HEK293 (cell line): ENCODE data around the gene PROSER2.

ENCODE experiments used
- CTCF ChIA-PET: fragments of 350-600 bp; formaldehyde crosslinking; extraction: SDS; loops from one replicate; lab custom pipeline; 2021; ENCODE audit warnings: antibody characterized with exemption; lab: Yijun Ruan, JAX
- POLR2A ChIA-PET: fragments of 300-600 bp; formaldehyde crosslinking; extraction: SDS; loops from one replicate; lab custom pipeline; 2020; ENCODE audit warnings: antibody characterized with exemption, inconsistent platforms; lab: Yijun Ruan, JAX
- H3K27ac ChIP-seq: fragments of 200-500 bp; sonication (Bioruptor generic); 2 replicates; pipeline ENCODE4 v1.5.1; 2014; ENCODE audit warnings: low read depth, low read length, control low read depth, inconsistent platforms; ENCODE audit errors: extremely low read depth
- H3K36me3 ChIP-seq, 2 experiments: fragments of 200-500 bp in 1 of 2; sonication (Bioruptor generic) in 1 of 2; 1 replicate in 1 of 2; 2 replicates in 1 of 2; pipeline ENCODE4 v1.5.1; 2014 to 2017; ENCODE audit warnings: inconsistent platforms in 2 of 2, low read length in 2 of 2; ENCODE audit not compliant: control insufficient read depth in 2 of 2, insufficient read depth in 1 of 2
- H3K4me1 ChIP-seq: fragments of 200-500 bp; sonication (Bioruptor generic); 2 replicates; pipeline ENCODE4 v1.5.1; 2014; ENCODE audit warnings: mild to moderate bottlenecking, low read length, inconsistent platforms; ENCODE audit not compliant: control insufficient read depth, insufficient read depth
- H3K4me3 ChIP-seq: 2 replicates; pipeline ENCODE4 v1.5.1; 2011; ENCODE audit warnings: low read depth, mild to moderate bottlenecking, control low read depth, low read length, moderate library complexity
- H3K9me3 ChIP-seq: fragments of 200-500 bp; sonication (Bioruptor generic); 2 replicates; pipeline ENCODE4 v1.5.1; 2014; ENCODE audit warnings: low read depth, low read length, inconsistent platforms; ENCODE audit not compliant: control insufficient read depth, insufficient read depth
- GLI2 ChIP-seq: fragments of 450-650 bp; formaldehyde crosslinking; IDR thresholded peaks from 2 replicates; pipeline ENCODE4; 2017; ENCODE audit warnings: missing biosample characterization, missing genetic modification characterization, low read depth, borderline replicate concordance
- GLIS2 ChIP-seq: fragments of 450-650 bp; formaldehyde crosslinking; IDR thresholded peaks from 2 replicates; pipeline ENCODE4 v1.5.1; 2016; ENCODE audit warnings: missing biosample characterization, missing genetic modification characterization
- KLF8 ChIP-seq: fragments of 450-650 bp; formaldehyde crosslinking; IDR thresholded peaks from 2 replicates; pipeline ENCODE4 v1.5.1; 2016; ENCODE audit warnings: missing biosample characterization, missing genetic modification characterization
- ZBTB17 ChIP-seq: fragments of 450-650 bp; formaldehyde crosslinking; IDR thresholded peaks from 2 replicates; pipeline ENCODE4 v1.5.1; 2016; ENCODE audit warnings: missing biosample characterization, missing genetic modification characterization
- ZBTB20 ChIP-seq: fragments of 450-650 bp; formaldehyde crosslinking; IDR thresholded peaks from 2 replicates; pipeline ENCODE4 v1.5.1; 2016; ENCODE audit warnings: missing biosample characterization, missing genetic modification characterization
- ZBTB21 ChIP-seq: fragments of 450-650 bp; formaldehyde crosslinking; IDR thresholded peaks from 2 replicates; pipeline ENCODE4 v1.5.1; 2017; ENCODE audit warnings: missing biosample characterization, missing genetic modification characterization
- ZBTB7A ChIP-seq: fragments of 450-650 bp; formaldehyde crosslinking; IDR thresholded peaks from 2 replicates; pipeline ENCODE4 v1.5.1; 2016; ENCODE audit warnings: low read depth, missing biosample characterization, missing genetic modification characterization
- ZEB2 ChIP-seq: fragments of 450-650 bp; formaldehyde crosslinking; IDR thresholded peaks from 2 replicates; pipeline ENCODE4 v1.5.1; 2016; ENCODE audit warnings: missing biosample characterization, missing genetic modification characterization
- ZNF140 ChIP-seq: fragments of 450-650 bp; formaldehyde crosslinking; IDR thresholded peaks from 2 replicates; pipeline ENCODE4 v1.5.1; 2016; ENCODE audit warnings: missing biosample characterization, missing genetic modification characterization
- ZNF155 ChIP-seq: fragments of 450-650 bp; formaldehyde crosslinking; IDR thresholded peaks from 2 replicates; pipeline ENCODE4 v1.5.1; 2016; ENCODE audit warnings: missing biosample characterization, missing genetic modification characterization
- ZNF16 ChIP-seq: fragments of 450-650 bp; formaldehyde crosslinking; IDR thresholded peaks from 2 replicates; pipeline ENCODE4 v1.5.1; 2016; ENCODE audit warnings: low read depth, missing biosample characterization, missing genetic modification characterization
- ZNF169 ChIP-seq: fragments of 450-650 bp; formaldehyde crosslinking; IDR thresholded peaks from 2 replicates; pipeline ENCODE4 v1.5.1; 2016; ENCODE audit warnings: missing biosample characterization, missing genetic modification characterization
- ZNF211 ChIP-seq: fragments of 450-650 bp; formaldehyde crosslinking; IDR thresholded peaks from 2 replicates; pipeline ENCODE4 v1.5.1; 2016; ENCODE audit warnings: low read depth, missing biosample characterization, missing genetic modification characterization
- ZNF223 ChIP-seq: fragments of 450-650 bp; formaldehyde crosslinking; IDR thresholded peaks from 2 replicates; pipeline ENCODE4 v1.5.1; 2016; ENCODE audit warnings: missing biosample characterization, missing genetic modification characterization
- ZNF24 ChIP-seq: fragments of 450-650 bp; formaldehyde crosslinking; IDR thresholded peaks from 2 replicates; pipeline ENCODE4 v1.5.1; 2016; ENCODE audit warnings: missing biosample characterization, missing genetic modification characterization
- ZNF324 ChIP-seq: fragments of 450-650 bp; formaldehyde crosslinking; IDR thresholded peaks from 2 replicates; pipeline ENCODE4 v1.5.1; 2016; ENCODE audit warnings: missing biosample characterization, missing genetic modification characterization
- ZNF394 ChIP-seq: fragments of 450-650 bp; formaldehyde crosslinking; IDR thresholded peaks from 2 replicates; pipeline ENCODE4 v1.5.1; 2016; ENCODE audit warnings: missing biosample characterization, missing genetic modification characterization, mild to moderate bottlenecking, moderate library complexity, borderline replicate concordance
- ZNF473 ChIP-seq: fragments of 450-650 bp; formaldehyde crosslinking; IDR thresholded peaks from 2 replicates; pipeline ENCODE4 v1.5.1; 2017; ENCODE audit warnings: missing biosample characterization, missing genetic modification characterization
- ZNF544 ChIP-seq: fragments of 450-650 bp; formaldehyde crosslinking; IDR thresholded peaks from 2 replicates; pipeline ENCODE4 v1.5.0; 2017; ENCODE audit warnings: missing biosample characterization, missing genetic modification characterization
- ZNF623 ChIP-seq: fragments of 450-650 bp; formaldehyde crosslinking; IDR thresholded peaks from 2 replicates; pipeline ENCODE4 v1.5.1; 2016; ENCODE audit warnings: missing biosample characterization, missing genetic modification characterization
- ZNF624 ChIP-seq: fragments of 450-650 bp; formaldehyde crosslinking; IDR thresholded peaks from 2 replicates; pipeline ENCODE4 v1.5.1; 2017; ENCODE audit warnings: missing biosample characterization, missing genetic modification characterization
- ZNF626 ChIP-seq: fragments of 450-650 bp; sonication (Bioruptor Pico); formaldehyde crosslinking; IDR thresholded peaks from 2 replicates; pipeline ENCODE4 v1.5.1; 2018; ENCODE audit warnings: missing biosample characterization, missing genetic modification characterization, inconsistent platforms
- ZNF654 ChIP-seq: fragments of 450-650 bp; formaldehyde crosslinking; IDR thresholded peaks from 2 replicates; pipeline ENCODE4 v1.5.1; 2016; ENCODE audit warnings: low read depth, missing biosample characterization, missing genetic modification characterization
- ZNF677 ChIP-seq: fragments of 450-650 bp; IDR thresholded peaks from 2 replicates; pipeline ENCODE4 v1.5.0; 2018; ENCODE audit warnings: missing biosample characterization, mild to moderate bottlenecking, missing genetic modification characterization, moderate library complexity
- ZXDB ChIP-seq: fragments of 450-650 bp; formaldehyde crosslinking; IDR thresholded peaks from 2 replicates; pipeline ENCODE4 v1.5.1; 2016; ENCODE audit warnings: missing biosample characterization, missing genetic modification characterization
- TF ChIP-seq, protein P1 (sequence below): fragments of 450-650 bp; formaldehyde crosslinking; IDR thresholded peaks from 2 replicates; pipeline ENCODE4 v1.5.1; 2016; ENCODE audit warnings: missing biosample characterization, missing genetic modification characterization
- TF ChIP-seq, protein P2 (sequence below): fragments of 450-650 bp; formaldehyde crosslinking; IDR thresholded peaks from 2 replicates; pipeline ENCODE4 v1.5.0; 2017; ENCODE audit warnings: missing biosample characterization, missing genetic modification characterization, borderline replicate concordance
- TF ChIP-seq, protein P3 (sequence below): fragments of 450-650 bp; formaldehyde crosslinking; IDR thresholded peaks from 2 replicates; pipeline ENCODE4 v1.5.1; 2017; ENCODE audit warnings: missing biosample characterization, mild to moderate bottlenecking, missing genetic modification characterization, moderate library complexity

PROSER2 gene

DNA sequence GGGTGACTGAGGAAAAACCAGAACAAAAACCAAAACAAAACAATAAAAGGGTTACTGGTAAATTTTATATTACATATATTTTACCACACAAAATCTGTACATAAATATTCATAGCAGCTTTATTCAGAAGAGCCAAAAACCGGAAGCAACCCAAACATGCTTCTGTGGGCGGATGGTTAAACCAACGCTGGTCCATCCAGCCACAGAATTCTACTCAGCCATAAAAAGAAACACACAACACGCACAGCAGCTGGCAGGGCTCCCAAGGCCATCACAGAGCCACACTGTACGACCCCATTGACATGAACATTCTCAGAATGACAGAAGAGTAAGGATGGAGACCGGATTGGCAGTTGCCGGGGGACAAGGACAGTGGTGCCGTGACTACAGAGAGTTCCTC is 83.6 kb downstream of the PROSER2 start (continued):
- TF ChIP-seq ZBTB17 (tag by site-specific recombination) (no peak), ZNF211 (no peak), ZNF155 (tag by site-specific recombination) (no peak), ZNF544 (tag by site-specific recombination) (no peak), ZNF223 (tag by site-specific recombination) (no peak), ZNF140 (tag by site-specific recombination) (no peak), ZNF623 (tag by site-specific recombination) (no peak), KLF8 (tag by site-specific recombination) (no peak)
- TF ChIP-seq, protein P1, sequence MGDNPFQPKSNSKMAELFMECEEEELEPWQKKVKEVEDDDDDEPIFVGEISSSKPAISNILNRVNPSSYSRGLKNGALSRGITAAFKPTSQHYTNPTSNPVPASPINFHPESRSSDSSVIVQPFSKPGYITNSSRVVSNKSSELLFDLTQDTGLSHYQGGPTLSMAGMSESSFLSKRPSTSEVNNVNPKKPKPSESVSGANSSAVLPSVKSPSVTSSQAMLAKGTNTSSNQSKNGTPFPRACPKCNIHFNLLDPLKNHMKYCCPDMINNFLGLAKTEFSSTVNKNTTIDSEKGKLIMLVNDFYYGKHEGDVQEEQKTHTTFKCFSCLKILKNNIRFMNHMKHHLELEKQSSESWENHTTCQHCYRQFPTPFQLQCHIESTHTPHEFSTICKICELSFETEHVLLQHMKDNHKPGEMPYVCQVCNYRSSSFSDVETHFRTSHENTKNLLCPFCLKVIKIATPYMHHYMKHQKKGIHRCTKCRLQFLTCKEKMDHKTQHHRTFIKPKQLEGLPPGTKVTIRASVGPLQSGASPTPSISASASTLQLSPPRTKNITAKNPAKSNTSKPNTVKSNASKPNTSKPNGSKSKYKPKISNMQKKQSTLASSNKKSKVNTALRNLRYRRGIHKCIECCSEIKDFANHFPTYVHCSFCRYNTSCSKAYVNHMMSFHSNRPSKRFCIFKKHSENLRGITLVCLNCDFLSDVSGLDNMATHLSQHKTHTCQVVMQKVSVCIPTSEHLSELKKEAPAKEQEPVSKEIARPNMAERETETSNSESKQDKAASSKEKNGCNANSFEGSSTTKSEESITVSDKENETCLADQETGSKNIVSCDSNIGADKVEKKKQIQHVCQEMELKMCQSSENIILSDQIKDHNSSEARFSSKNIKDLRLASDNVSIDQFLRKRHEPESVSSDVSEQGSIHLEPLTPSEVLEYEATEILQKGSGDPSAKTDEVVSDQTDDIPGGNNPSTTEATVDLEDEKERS (tag by site-specific recombination), result no peak

DNA sequence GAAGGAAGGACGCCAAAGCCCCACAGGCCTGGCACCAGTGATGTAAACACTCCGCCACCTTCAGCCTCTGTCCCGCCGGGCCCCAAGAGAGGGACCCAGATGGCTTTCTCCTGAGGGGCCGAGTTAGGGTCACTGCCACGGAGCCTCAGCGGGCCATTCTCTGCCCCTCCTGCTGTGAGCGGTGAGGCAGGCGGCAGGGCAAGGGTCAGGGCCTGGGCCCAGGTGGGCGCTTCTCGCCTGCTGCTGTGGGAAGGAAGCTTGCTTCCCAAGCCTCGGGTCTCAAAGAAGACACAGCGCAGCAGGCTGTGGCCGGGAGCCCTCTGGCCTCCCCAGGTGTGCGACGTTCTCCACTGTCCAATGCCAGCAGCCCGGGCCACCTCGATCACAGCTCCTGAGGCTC is 84.8 kb downstream of the PROSER2 start:
- TF ChIP-seq ZEB2, result no peak
- no peak for TF ChIP-seq ZXDB (tag by site-specific recombination)
- no peak for TF ChIP-seq ZNF16 (tag by site-specific recombination)
- no peak for TF ChIP-seq ZBTB21 (tag by site-specific recombination)
- TF ChIP-seq ZNF624 (tag by site-specific recombination), result no peak
- no peak for TF ChIP-seq ZNF324 (tag by site-specific recombination)
- Histone ChIP-seq H3K4me1 (no peaks in the 10 kb centered on the region), H3K9me3 (no peaks in the 10 kb centered on the region), H3K27ac (no peak overlapping the region), H3K36me3 (no peaks in the 10 kb centered on the region), H3K4me3 (no peak overlapping the region)
- ChIA-PET CTCF (interaction anchor here (0.6 kb wide), 1 partner anchor 125 kb away, joined by 3 read pairs; no protein-coding TSS in a partner anchor), POLR2A (no interaction called here)

DNA sequence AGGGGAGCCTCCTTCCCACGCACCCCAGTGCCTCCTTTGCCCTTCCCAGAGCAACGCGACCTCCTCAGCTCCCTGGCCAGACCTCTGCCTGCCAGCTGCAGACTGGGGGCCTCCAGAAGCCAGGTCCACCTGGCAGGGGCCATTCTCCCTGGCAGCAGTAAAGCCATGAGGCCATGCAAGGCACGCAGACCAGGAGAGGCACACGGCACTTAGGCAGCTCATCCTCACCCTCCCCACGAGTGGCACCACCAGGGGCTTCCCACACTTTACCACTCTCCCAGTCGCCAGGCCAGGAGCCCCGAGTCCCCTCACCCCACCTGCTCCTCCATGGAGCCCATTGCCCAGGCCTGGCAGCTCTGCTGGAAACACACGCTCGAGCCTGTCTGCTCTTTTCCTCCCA is 85.4 kb downstream of the PROSER2 start:
- ChIA-PET CTCF (interaction anchor here (0.6 kb wide), 1 partner anchor 126 kb away, joined by 3 read pairs; no protein-coding TSS in a partner anchor), POLR2A (no interaction called here)
- no peak overlapping the region for H3K4me3 ChIP-seq
- no peak overlapping the region for H3K27ac ChIP-seq
- H3K36me3 ChIP-seq, result no peaks in the 10 kb centered on the region
- H3K4me1 ChIP-seq, result no peaks in the 10 kb centered on the region
- H3K9me3 ChIP-seq, result no peaks in the 10 kb centered on the region
- TF ChIP-seq ZNF626 (tag by site-specific recombination), result no peak
- TF ChIP-seq, protein P2, sequence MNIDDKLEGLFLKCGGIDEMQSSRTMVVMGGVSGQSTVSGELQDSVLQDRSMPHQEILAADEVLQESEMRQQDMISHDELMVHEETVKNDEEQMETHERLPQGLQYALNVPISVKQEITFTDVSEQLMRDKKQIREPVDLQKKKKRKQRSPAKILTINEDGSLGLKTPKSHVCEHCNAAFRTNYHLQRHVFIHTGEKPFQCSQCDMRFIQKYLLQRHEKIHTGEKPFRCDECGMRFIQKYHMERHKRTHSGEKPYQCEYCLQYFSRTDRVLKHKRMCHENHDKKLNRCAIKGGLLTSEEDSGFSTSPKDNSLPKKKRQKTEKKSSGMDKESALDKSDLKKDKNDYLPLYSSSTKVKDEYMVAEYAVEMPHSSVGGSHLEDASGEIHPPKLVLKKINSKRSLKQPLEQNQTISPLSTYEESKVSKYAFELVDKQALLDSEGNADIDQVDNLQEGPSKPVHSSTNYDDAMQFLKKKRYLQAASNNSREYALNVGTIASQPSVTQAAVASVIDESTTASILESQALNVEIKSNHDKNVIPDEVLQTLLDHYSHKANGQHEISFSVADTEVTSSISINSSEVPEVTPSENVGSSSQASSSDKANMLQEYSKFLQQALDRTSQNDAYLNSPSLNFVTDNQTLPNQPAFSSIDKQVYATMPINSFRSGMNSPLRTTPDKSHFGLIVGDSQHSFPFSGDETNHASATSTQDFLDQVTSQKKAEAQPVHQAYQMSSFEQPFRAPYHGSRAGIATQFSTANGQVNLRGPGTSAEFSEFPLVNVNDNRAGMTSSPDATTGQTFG (tag by site-specific recombination), result no peak
- no peak for TF ChIP-seq ZNF169 (tag by site-specific recombination)
- no peak for TF ChIP-seq ZNF24 (tag by site-specific recombination)
- TF ChIP-seq ZNF473 (tag by site-specific recombination), result no peak
- TF ChIP-seq, protein P3, sequence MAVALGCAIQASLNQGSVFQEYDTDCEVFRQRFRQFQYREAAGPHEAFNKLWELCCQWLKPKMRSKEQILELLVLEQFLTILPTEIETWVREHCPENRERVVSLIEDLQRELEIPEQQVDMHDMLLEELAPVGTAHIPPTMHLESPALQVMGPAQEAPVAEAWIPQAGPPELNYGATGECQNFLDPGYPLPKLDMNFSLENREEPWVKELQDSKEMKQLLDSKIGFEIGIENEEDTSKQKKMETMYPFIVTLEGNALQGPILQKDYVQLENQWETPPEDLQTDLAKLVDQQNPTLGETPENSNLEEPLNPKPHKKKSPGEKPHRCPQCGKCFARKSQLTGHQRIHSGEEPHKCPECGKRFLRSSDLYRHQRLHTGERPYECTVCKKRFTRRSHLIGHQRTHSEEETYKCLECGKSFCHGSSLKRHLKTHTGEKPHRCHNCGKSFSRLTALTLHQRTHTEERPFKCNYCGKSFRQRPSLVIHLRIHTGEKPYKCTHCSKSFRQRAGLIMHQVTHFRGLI (tag by site-specific recombination), result no peak
- TF ChIP-seq ZNF654 (tag by site-specific recombination), result no peak
- TF ChIP-seq GLI2 (tag by site-specific recombination), result no peak
- TF ChIP-seq GLIS2 (tag by site-specific recombination), result no peak
- TF ChIP-seq ZNF677 (tag by site-specific recombination), result no peak
- no peak for TF ChIP-seq ZBTB7A (tag by site-specific recombination)
- TF ChIP-seq ZNF394 (tag by site-specific recombination), result no peak
- no peak for TF ChIP-seq ZBTB20 (tag by site-specific recombination)
